ENCODE results near the gene SMG1.

The SMG1 gene

GRCh38 chr16:18833707-18834505 is 92.3 kb downstream of the SMG1 start:
- Histone ChIP-seq H3K27me3 (replicated peaks; ENCODE audit: insufficient read depth, low read length) (no peaks in the 10 kb centered on the region), H3K4me1 (ENCODE audit: low read length) (no peaks in the 10 kb centered on the region), H3K79me2 (ENCODE audit: low read length) (no peaks in the 10 kb centered on the region), H3K9me2 (replicated peaks; ENCODE audit: insufficient read depth, low read length) (no peaks in the 10 kb centered on the region), H3K9me3 (replicated peaks; ENCODE audit: insufficient read depth, low read length) (no peaks in the 10 kb centered on the region), H3K4me3 (ENCODE audit: low read length) (no peak overlapping the region), H3K4me2 (ENCODE audit: low read depth, low read length) (no peak overlapping the region), H2AFZ (ENCODE audit: low read length) (no peak overlapping the region), H3K27ac (ENCODE audit: low read length) (no peak overlapping the region), H3K9ac (ENCODE audit: low read length) (no peak overlapping the region), H3K36me3 (replicated peaks; ENCODE audit: insufficient read depth, low read length) (peaks cover 23% of the 10 kb centered on the region), H4K20me1 (ENCODE audit: insufficient read depth, low read length) (no peaks in the 10 kb centered on the region), H3F3A (ENCODE audit: insufficient read depth, low read length) (0 out of 2 replicates have a peak, but pooled peaks cover 3% of the 10 kb centered on the region)
- TF ChIP-seq EZH2 (optimal IDR thresholded peaks at IDR 0.05; ENCODE audit: low read depth, low read length) (no peak), EZH2phosphoT487 (IDR thresholded peaks at IDR 0.05; ENCODE audit: low read length) (no peak)
- TF ChIP-seq, protein P1, sequence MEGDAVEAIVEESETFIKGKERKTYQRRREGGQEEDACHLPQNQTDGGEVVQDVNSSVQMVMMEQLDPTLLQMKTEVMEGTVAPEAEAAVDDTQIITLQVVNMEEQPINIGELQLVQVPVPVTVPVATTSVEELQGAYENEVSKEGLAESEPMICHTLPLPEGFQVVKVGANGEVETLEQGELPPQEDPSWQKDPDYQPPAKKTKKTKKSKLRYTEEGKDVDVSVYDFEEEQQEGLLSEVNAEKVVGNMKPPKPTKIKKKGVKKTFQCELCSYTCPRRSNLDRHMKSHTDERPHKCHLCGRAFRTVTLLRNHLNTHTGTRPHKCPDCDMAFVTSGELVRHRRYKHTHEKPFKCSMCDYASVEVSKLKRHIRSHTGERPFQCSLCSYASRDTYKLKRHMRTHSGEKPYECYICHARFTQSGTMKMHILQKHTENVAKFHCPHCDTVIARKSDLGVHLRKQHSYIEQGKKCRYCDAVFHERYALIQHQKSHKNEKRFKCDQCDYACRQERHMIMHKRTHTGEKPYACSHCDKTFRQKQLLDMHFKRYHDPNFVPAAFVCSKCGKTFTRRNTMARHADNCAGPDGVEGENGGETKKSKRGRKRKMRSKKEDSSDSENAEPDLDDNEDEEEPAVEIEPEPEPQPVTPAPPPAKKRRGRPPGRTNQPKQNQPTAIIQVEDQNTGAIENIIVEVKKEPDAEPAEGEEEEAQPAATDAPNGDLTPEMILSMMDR (IDR thresholded peaks at IDR 0.05; ENCODE audit: low read length) = no peak
- DNase-seq = no peak

GRCh38 chr16:18832613-18833012 is 93.6 kb downstream of the SMG1 start:
- Histone ChIP-seq H3K36me3 (replicated peaks; ENCODE audit: insufficient read depth, low read length) (peaks cover 16% of the 10 kb centered on the region), H3K4me3 (ENCODE audit: low read length) (no peak overlapping the region), H3K79me2 (ENCODE audit: low read length) (no peaks in the 10 kb centered on the region), H3K9ac (ENCODE audit: low read length) (no peak overlapping the region), H3K27ac (ENCODE audit: low read length) (no peak overlapping the region), H3K27me3 (replicated peaks; ENCODE audit: insufficient read depth, low read length) (no peaks in the 10 kb centered on the region), H3F3A (ENCODE audit: insufficient read depth, low read length) (peaks cover 3% of the 10 kb centered on the region; the same call in 1 of the 2 replicates), H3K4me1 (ENCODE audit: low read length) (no peaks in the 10 kb centered on the region), H2AFZ (ENCODE audit: low read length) (no peak overlapping the region), H3K9me3 (replicated peaks; ENCODE audit: insufficient read depth, low read length) (no peaks in the 10 kb centered on the region), H4K20me1 (ENCODE audit: insufficient read depth, low read length) (no peaks in the 10 kb centered on the region), H3K9me2 (replicated peaks; ENCODE audit: insufficient read depth, low read length) (no peaks in the 10 kb centered on the region), H3K4me2 (ENCODE audit: low read depth, low read length) (no peak overlapping the region)
- DNase-seq = no peak
- TF ChIP-seq, protein P1 (IDR thresholded peaks at IDR 0.05; ENCODE audit: low read length) = no peak
- TF ChIP-seq EZH2 (optimal IDR thresholded peaks at IDR 0.05; ENCODE audit: low read depth, low read length) = no peak
- no peak for TF ChIP-seq EZH2phosphoT487 (IDR thresholded peaks at IDR 0.05; ENCODE audit: low read length)

DNA sequence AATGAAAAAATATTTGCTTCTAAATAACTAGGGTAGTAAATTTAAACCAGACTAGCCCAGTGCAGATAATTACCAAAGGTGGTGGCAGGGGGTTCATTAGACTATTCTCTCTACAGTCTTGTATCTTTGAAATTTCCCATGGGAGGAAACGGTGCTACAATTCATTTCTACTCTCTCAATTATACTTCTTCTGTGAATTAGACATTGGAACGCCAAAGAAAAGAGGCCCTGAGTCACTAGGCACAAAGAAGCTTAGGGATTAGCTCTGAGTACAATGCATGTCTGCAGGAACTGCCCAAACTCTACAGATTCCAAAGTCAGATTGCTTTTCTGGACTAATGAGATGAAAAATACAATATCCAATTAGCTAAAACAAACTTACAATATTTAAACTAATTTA is 94.2 kb downstream of the SMG1 start:
- H3K36me3 ChIP-seq (replicated peaks; ENCODE audit: insufficient read depth, low read length) = peaks cover 10% of the 10 kb centered on the region
- no peak overlapping the region for H3K27ac ChIP-seq (ENCODE audit: low read length)
- no peaks in the 10 kb centered on the region for H3K9me3 ChIP-seq (replicated peaks; ENCODE audit: insufficient read depth, low read length)
- peaks cover 3% of the 10 kb centered on the region; the same call in 1 of the 2 replicates for H3F3A ChIP-seq (ENCODE audit: insufficient read depth, low read length)
- H4K20me1 ChIP-seq (ENCODE audit: insufficient read depth, low read length) = no peaks in the 10 kb centered on the region
- no peak overlapping the region for H3K4me3 ChIP-seq (ENCODE audit: low read length)
- H3K4me1 ChIP-seq (ENCODE audit: low read length) = no peaks in the 10 kb centered on the region
- no peak for TF ChIP-seq EZH2phosphoT487 (IDR thresholded peaks at IDR 0.05; ENCODE audit: low read length)
- TF ChIP-seq, protein P1 (IDR thresholded peaks at IDR 0.05; ENCODE audit: low read length) = no peak
- no peak for TF ChIP-seq EZH2 (optimal IDR thresholded peaks at IDR 0.05; ENCODE audit: low read depth, low read length)
- no peak overlapping the region for H3K9ac ChIP-seq (ENCODE audit: low read length)
- H3K79me2 ChIP-seq (ENCODE audit: low read length) = no peaks in the 10 kb centered on the region
- H3K9me2 ChIP-seq (replicated peaks; ENCODE audit: insufficient read depth, low read length) = no peaks in the 10 kb centered on the region
- no peak for DNase-seq
- no peak overlapping the region for H3K4me2 ChIP-seq (ENCODE audit: low read depth, low read length)
- no peaks in the 10 kb centered on the region for H3K27me3 ChIP-seq (replicated peaks; ENCODE audit: insufficient read depth, low read length)
- no peak overlapping the region for H2AFZ ChIP-seq (ENCODE audit: low read length)

Measured in MM.1S (cell line).